Activated CD4-positive, alpha-beta T cell treated with anti-CD3 and anti-CD28 coated beads for 1 hour (primary cell): Measurements from ENCODE around the gene C1QL1.
"Not testable (repeated sequence)": the region's sequence is repeated elsewhere in the genome, so short reads cannot be mapped to it uniquely, and the experiment has no call there.

Experiments
- DNase-seq: peaks from one replicate; pipeline ENCODE4 v3.0.0-alpha.2; 2020

Gene C1QL1

GRCh38 chr17:44959821-44960531, 8.1 kb downstream of the C1QL1 start:
- DNase-seq = no peak

- no peak for DNase-seq
These were observed 10.8 kb downstream of the C1QL1 start for GRCh38 chr17:44956998-44957981.

- DNase-seq = no peak
These were observed 12.3 kb downstream of the C1QL1 start for GRCh38 chr17:44955674-44956425.

- DNase-seq = no peak
These were observed 15.1 kb downstream of the C1QL1 start for GRCh38 chr17:44952946-44953475.

- no peak for DNase-seq
These were observed 19.7 kb downstream of the C1QL1 start for GRCh38 chr17:44948315-44948795.

- peak; percentile 76 for DNase-seq
These were observed 20.4 kb downstream of the C1QL1 start, which contains the start of gene KIF18B for GRCh38 chr17:44947461-44948314. Gene KIF18B (minus strand): TSS chr17:44947773. CDS start chr17:44936344, 11,429 bp downstream.

- not testable (repeated sequence) for DNase-seq
These were observed 22.5 kb downstream of the C1QL1 start for GRCh38 chr17:44945652-44946051.

- DNase-seq = no peak
These were observed 25.6 kb downstream of the C1QL1 start for GRCh38 chr17:44942456-44942855.

- no peak for DNase-seq
These were observed 26.3 kb downstream of the C1QL1 start for GRCh38 chr17:44941712-44942331.

- no peak for DNase-seq
These were observed 27.3 kb downstream of the C1QL1 start for GRCh38 chr17:44940768-44941167.

- no peak for DNase-seq
These were observed 27.8 kb downstream of the C1QL1 start for GRCh38 chr17:44940317-44940716.

GRCh38 chr17:44935116-44935515, 33.0 kb downstream of the C1QL1 start:
- DNase-seq = no peak

- no peak for DNase-seq
These were observed 33.4 kb downstream of the C1QL1 start for GRCh38 chr17:44934745-44935105.

GRCh38 chr17:44933824-44934744, 34.0 kb downstream of the C1QL1 start:
- no peak for DNase-seq

- DNase-seq = no peak
These were observed 35.4 kb downstream of the C1QL1 start for GRCh38 chr17:44932787-44933097.

GRCh38 chr17:44932096-44932786, 35.9 kb downstream of the C1QL1 start:
- no peak for DNase-seq

GRCh38 chr17:44931376-44931775, 36.7 kb downstream of the C1QL1 start:
- no peak for DNase-seq

GRCh38 chr17:44930667-44931066, 37.4 kb downstream of the C1QL1 start:
- DNase-seq = no peak

- no peak for DNase-seq
These were observed 39.0 kb downstream of the C1QL1 start for GRCh38 chr17:44928950-44929720.
